ENCODE data around the gene RABEP2. TPM values are rescaled to one million over a fixed set of nuclear protein-coding genes. Genes with fewer than 3 reads are reported as not detected.

Gene RABEP2, protein sequence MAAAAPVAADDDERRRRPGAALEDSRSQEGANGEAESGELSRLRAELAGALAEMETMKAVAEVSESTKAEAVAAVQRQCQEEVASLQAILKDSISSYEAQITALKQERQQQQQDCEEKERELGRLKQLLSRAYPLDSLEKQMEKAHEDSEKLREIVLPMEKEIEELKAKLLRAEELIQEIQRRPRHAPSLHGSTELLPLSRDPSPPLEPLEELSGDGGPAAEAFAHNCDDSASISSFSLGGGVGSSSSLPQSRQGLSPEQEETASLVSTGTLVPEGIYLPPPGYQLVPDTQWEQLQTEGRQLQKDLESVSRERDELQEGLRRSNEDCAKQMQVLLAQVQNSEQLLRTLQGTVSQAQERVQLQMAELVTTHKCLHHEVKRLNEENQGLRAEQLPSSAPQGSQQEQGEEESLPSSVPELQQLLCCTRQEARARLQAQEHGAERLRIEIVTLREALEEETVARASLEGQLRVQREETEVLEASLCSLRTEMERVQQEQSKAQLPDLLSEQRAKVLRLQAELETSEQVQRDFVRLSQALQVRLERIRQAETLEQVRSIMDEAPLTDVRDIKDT
- 11.5 and 16.7 TPM in 2 replicates for total RNA-seq (2011; cell fraction: chromatin; rRNA removed; ENCODE audit: low replicate concordance)
- total RNA-seq (2011; cell fraction: nucleolus; rRNA removed): 12.7 and 13.3 TPM in 2 replicates
- total RNA-seq (2011; cell fraction: nucleoplasm; rRNA removed): 7.5 and 12.1 TPM in 2 replicates
- 13.4 and 14.4 TPM in 2 replicates for total RNA-seq (2014; rRNA removed)
- 1.3 and 2.4 TPM in 2 replicates for total RNA-seq (2014; rRNA removed; fragmentation: Illumina TruSeq; extraction: Trizol)
- total RNA-seq (2015; rRNA removed; fragmentation: Illumina TruSeq; extraction: Trizol): 10.1 and 11.0 TPM in 2 replicates
- total RNA-seq (2021): 7.9 and 10.6 TPM in 2 replicates
- polyA plus RNA-seq (2011; rRNA removed): 3.5 and 4.9 TPM in 2 replicates
- 3.5 and 6.3 TPM in 2 replicates for polyA plus RNA-seq (2011; cell fraction: cytosol; rRNA removed)
- 8.3 and 10.7 TPM in 2 replicates for polyA plus RNA-seq (2011; cell fraction: nucleus; rRNA removed)
- 9.7 and 12.6 TPM in 2 replicates for polyA plus RNA-seq (2012)
- 1.6 and 4.5 TPM in 2 replicates for polyA plus RNA-seq (2014; fragmentation: Illumina TruSeq; extraction: Trizol)
- under 1 TPM; 0.15 to 0.20 TPM for polyA plus RNA-seq (2014; fragmentation: Nextera tagmentation; extraction: Ambion mirVana)
- polyA plus RNA-seq (2014; rRNA removed): 10.3 and 16.6 TPM in 2 replicates
- polyA minus RNA-seq (2011; rRNA and poly(A)+ RNA removed): 2.9 and 3.5 TPM in 2 replicates
- 1.8 and 4.3 TPM in 2 replicates for polyA minus RNA-seq (2011; cell fraction: cytosol; rRNA and poly(A)+ RNA removed)
- polyA minus RNA-seq (2011; cell fraction: nucleus; rRNA and poly(A)+ RNA removed): 4.1 and 4.6 TPM in 2 replicates
- percentile 48 among the genes with signal in this experiment for Bru-seq, nascent RNA
- percentile 51 among the genes with signal in this experiment for BruChase-seq, experiment 1, labeled RNA remaining after a 2-hour chase
- percentile 52 among the genes with signal in this experiment for BruChase-seq, experiment 2, labeled RNA remaining after a 6-hour chase
- long read RNA-seq, experiment 1, partial matches to known transcripts: 0 of 6 reads
- long read RNA-seq, experiment 1, other reads (novel, unspliced or antisense): 5 of 6 reads
- long read RNA-seq, experiment 2, partial matches to known transcripts: 2 of 2 reads
- long read RNA-seq, experiment 2, other reads (novel, unspliced or antisense): 0 of 2 reads
- long read RNA-seq, experiment 3: 0 reads

- Histone ChIP-seq H3K36me3 (ENCODE audit: control insufficient read depth, insufficient read depth, low read length) (no peaks in the 10 kb centered on the region), H3K27ac (ENCODE audit: extremely low read depth, low read depth, low read length) (peak within 1 kb of the TSS; percentile 98), H4K20me1 (replicated peaks; ENCODE audit: control insufficient read depth, insufficient read depth, low read length) (no peaks in the 10 kb centered on the region), H3K4me2 (ENCODE audit: insufficient read depth, low read length) (peak within 1 kb of the TSS; percentile 86), H3K9ac (ENCODE audit: insufficient read depth in 1 of 2, low read depth in 2 of 2, low read length in 2 of 2) (peak within 1 kb of the TSS; percentile 89 to 99), H3K79me2 (ENCODE audit: control insufficient read depth, insufficient read depth, low read length) (no peaks in the 10 kb centered on the region), H3K27me3 (ENCODE audit: control insufficient read depth in 2 of 2, insufficient read depth in 2 of 2, low read length in 2 of 2) (no peaks in the 10 kb centered on the region), H3K4me3 (peak within 1 kb of the TSS; percentile 100), H3K4me1 (replicated peaks in 1 of 2; ENCODE audit: control insufficient read depth in 2 of 2, insufficient read depth in 2 of 2, low read length in 2 of 2) (peaks cover 9 to 15% of the 10 kb centered on the region in 2 experiments), H2AFZ (ENCODE audit: low read depth, low read length) (peak within 1 kb of the TSS; percentile 96), H3K9me1 (ENCODE audit: control insufficient read depth, insufficient read depth, low read length) (peaks cover 5% of the 10 kb centered on the region), H3K9me3 (replicated peaks; ENCODE audit: control insufficient read depth, insufficient read depth, low read depth, low read length) (no peaks in the 10 kb centered on the region)
- intact Hi-C loops (cut with micrococcal nuclease) (no loop called here), in situ Hi-C loops (cut with MboI) (loop anchor here (25.0 kb wide), 1 partner anchor 488 kb away; no protein-coding TSS in a partner anchor)
- peak; percentile 96 for ATAC-seq
- BruUV-seq (replicated peaks): no TSS peak
- ChIA-PET POLR2A (interaction anchor here (0.6 to 1.4 kb wide), 5 partner anchors 18 to 255 kb away, joined by 3 to 5 read pairs (median 3); no protein-coding TSS in a partner anchor), CTCF (ENCODE audit: low intra/inter-chr PET ratio) (no interaction called here)
- DNase-seq (ENCODE audit: extremely low read depth in 1 of 4, low spot score in 3 of 4): peak; percentile 92 to 99 (median 96)
- peak; percentile 88 for FAIRE-seq
- under 1% methylated on average over 31 of the region's 66 CpGs for WGBS (ENCODE audit: insufficient coverage, low coverage, missing lambda C conversion rate)
- TF ChIP-seq NRF1 (conservative IDR thresholded peaks at IDR 0.05 in 1 of 2, IDR thresholded peaks at IDR 0.05 in 1 of 2) (peak; percentile 68 to 70), NR1H2 (CRISPR knock-in tag; IDR thresholded peaks at IDR 0.05) (no peak; the same call in 1 of the 2 replicates), PCBP1 (IDR thresholded peaks at IDR 0.05; ENCODE audit: low read depth, low read length, poor library complexity, severe bottlenecking) (peak; percentile 30), ETV6 (IDR thresholded peaks at IDR 0.05; ENCODE audit: borderline replicate concordance in 1 of 2, low read depth in 2 of 2, low read length in 1 of 2) (0 out of 4 replicates have a peak, but pooled peaks of 1 of the 2 experiments have one; percentile 10), ETV6 (CRISPR knock-in tag; IDR thresholded peaks at IDR 0.05; ENCODE audit: borderline replicate concordance) (no peak), ATF1 (CRISPR knock-in tag; IDR thresholded peaks at IDR 0.05) (no peak), ATF1 (tag; IDR thresholded peaks at IDR 0.05) (peak; percentile 43; the same call in 1 of the 2 replicates), GATAD2A (IDR thresholded peaks at IDR 0.05) (peak; percentile 99), L3MBTL2 (IDR thresholded peaks at IDR 0.05) (0 out of 2 replicates have a peak, but pooled peaks have one; percentile 7), RBM34 (IDR thresholded peaks at IDR 0.05; ENCODE audit: borderline replicate concordance, insufficient read depth, low read length) (0 out of 2 replicates have a peak, but pooled peaks have one; percentile 36), EGR1 (conservative IDR thresholded peaks at IDR 0.05) (peak; percentile 70), JUND (IDR thresholded peaks at IDR 0.05; ENCODE audit: borderline replicate concordance, low read depth, low read length) (0 out of 2 replicates have a peak, but pooled peaks have one; percentile 4), JUND (tag; IDR thresholded peaks at IDR 0.05; ENCODE audit: borderline replicate concordance, low read depth, low read length) (no peak)
- TF ChIP-seq, protein P1, sequence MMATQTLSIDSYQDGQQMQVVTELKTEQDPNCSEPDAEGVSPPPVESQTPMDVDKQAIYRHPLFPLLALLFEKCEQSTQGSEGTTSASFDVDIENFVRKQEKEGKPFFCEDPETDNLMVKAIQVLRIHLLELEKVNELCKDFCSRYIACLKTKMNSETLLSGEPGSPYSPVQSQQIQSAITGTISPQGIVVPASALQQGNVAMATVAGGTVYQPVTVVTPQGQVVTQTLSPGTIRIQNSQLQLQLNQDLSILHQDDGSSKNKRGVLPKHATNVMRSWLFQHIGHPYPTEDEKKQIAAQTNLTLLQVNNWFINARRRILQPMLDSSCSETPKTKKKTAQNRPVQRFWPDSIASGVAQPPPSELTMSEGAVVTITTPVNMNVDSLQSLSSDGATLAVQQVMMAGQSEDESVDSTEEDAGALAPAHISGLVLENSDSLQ (IDR thresholded peaks at IDR 0.05): peak; percentile 50; the same call in 1 of the 2 replicates
Measured at GRCh38 chr16:28924762-28925385, at the start of gene RABEP2. TSS of gene RABEP2 (minus strand) at chr16:28925238. CDS start at chr16:28925163, 75 bp downstream.
